Right lobe of liver (tissue), 4 donors: ENCODE results near the gene NF1.

ENCODE experiments used
- CTCF ChIP-seq, 4 donors: fragments of 200-600 bp in 3 of 4; fragments of 450-650 bp in 1 of 4; IDR thresholded peaks; one replicate each; pipeline versions ENCODE4 v1.5.1 to v1.8.0; 2016 to 2022; ENCODE audit warnings: antibody characterized with exemption in 4 of 4, mild to moderate bottlenecking in 2 of 4
- POLR2A ChIP-seq: fragments of 450-650 bp; IDR thresholded peaks from one replicate; pipeline ENCODE4 v1.6.1; 2017; ENCODE audit warnings: antibody characterized with exemption, mild to moderate bottlenecking
- donor health status: DM: no; HTN: no; CAD: no.
- donor health status: DM: no; HTN: no; CAD: no.
- donor health status: DM: no; HTN: yes; CAD: no.

GRCh38 chr17:31261601-31262000, 166.8 kb downstream of the NF1 start:
- TF ChIP-seq POLR2A (no peak), CTCF (IDR thresholded peaks at IDR 0.05) (no peak)
